ENCODE measurements around the gene PSORS1C2. TPM values are rescaled to one million over a fixed set of nuclear protein-coding genes. Genes with fewer than 3 reads are reported as not detected.
"Not testable (repeated sequence)": the region's sequence is repeated elsewhere in the genome, so short reads cannot be mapped to it uniquely, and the experiment has no call there.

The PSORS1C2 gene
- total RNA-seq, 1 experiment from 2014 or later = not detected

- no TSS peak for BruUV-seq (replicated peaks)
- Histone ChIP-seq H3K27me3 (replicated peaks; ENCODE audit: insufficient read depth, low read depth, low read length, poor library complexity) (no peaks in the 10 kb centered on the region), H3K4me1 (ENCODE audit: insufficient read depth, low read length, poor library complexity, severe bottlenecking) (no peaks in the 10 kb centered on the region), H3K9me3 (ENCODE audit: low read depth, low read length, poor library complexity, severe bottlenecking) (no peaks in the 10 kb centered on the region), H3K36me3 (ENCODE audit: insufficient read depth, low read length, poor library complexity, severe bottlenecking) (no peaks in the 10 kb centered on the region), H3K4me3 (ENCODE audit: low read depth, low read length, poor library complexity, severe bottlenecking) (no peak overlapping the region), H3K27ac (ENCODE audit: low read depth, low read length, poor library complexity, severe bottlenecking) (no peak overlapping the region)
- DNase-seq (ENCODE audit: low spot score) = no peak
- ChIA-PET CTCF (no interaction called here), POLR2A (ENCODE audit: low non-redundant PET) (no interaction called here)
- TF ChIP-seq CTCF (conservative IDR thresholded peaks at IDR 0.05; ENCODE audit: low read depth, low read length) = no peak
- no peak for TF ChIP-seq EZH2 (IDR thresholded peaks at IDR 0.05; ENCODE audit: borderline replicate concordance, low read depth, low read length, poor library complexity, severe bottlenecking)
- intact Hi-C loops (cut with micrococcal nuclease; ENCODE audit: unreplicated experiment) = no loop called here
Observed at GRCh38 chr6:31170987-31171671, 32.3 kb upstream of the PSORS1C2 start.

GRCh38 chr6:31170600-31170881, 31.7 kb upstream of the PSORS1C2 start, which contains the start of gene POU5F1:
TSS of gene POU5F1 (minus strand) at chr6:31170682. CDS start at chr6:31170620, 62 bp downstream.
- no peak within 1 kb of the TSS for H3K27ac ChIP-seq (ENCODE audit: low read depth, low read length, poor library complexity, severe bottlenecking)
- POLR2A ChIA-PET (ENCODE audit: low non-redundant PET) = no interaction called here
- no peak for DNase-seq (ENCODE audit: low spot score)

GRCh38 chr6:31169858-31170599, 31.2 kb upstream of the PSORS1C2 start:
- H3K4me3 ChIP-seq (ENCODE audit: low read depth, low read length, poor library complexity, severe bottlenecking); H3K9me3 ChIP-seq (ENCODE audit: low read depth, low read length, poor library complexity, severe bottlenecking); H3K27ac ChIP-seq (ENCODE audit: low read depth, low read length, poor library complexity, severe bottlenecking); BruUV-seq (replicated peaks); intact Hi-C loops (cut with micrococcal nuclease; ENCODE audit: unreplicated experiment); H3K27me3 ChIP-seq (replicated peaks; ENCODE audit: insufficient read depth, low read depth, low read length, poor library complexity); H3K36me3 ChIP-seq (ENCODE audit: insufficient read depth, low read length, poor library complexity, severe bottlenecking); DNase-seq (ENCODE audit: low spot score); H3K4me1 ChIP-seq (ENCODE audit: insufficient read depth, low read length, poor library complexity, severe bottlenecking): not testable (repeated sequence)
- POLR2A ChIA-PET (ENCODE audit: low non-redundant PET) = interaction anchor here (0.6 kb wide), 1 partner anchor 876 kb away, joined by 3 read pairs; no protein-coding TSS in a partner anchor
- CTCF ChIA-PET = interaction anchor here (0.6 kb wide), 1 partner anchor 33 kb away, joined by 3 read pairs; no protein-coding TSS in a partner anchor

More at GRCh38 chr6:31170600-31170881, 31.7 kb upstream of the PSORS1C2 start, which contains the start of gene POU5F1:
- intact Hi-C loops (cut with micrococcal nuclease; ENCODE audit: unreplicated experiment) = no loop called here
- Histone ChIP-seq H3K9me3 (ENCODE audit: low read depth, low read length, poor library complexity, severe bottlenecking) (no peaks in the 10 kb centered on the region), H3K4me1 (ENCODE audit: insufficient read depth, low read length, poor library complexity, severe bottlenecking) (no peaks in the 10 kb centered on the region), H3K36me3 (ENCODE audit: insufficient read depth, low read length, poor library complexity, severe bottlenecking) (no peaks in the 10 kb centered on the region), H3K27me3 (replicated peaks; ENCODE audit: insufficient read depth, low read depth, low read length, poor library complexity) (no peaks in the 10 kb centered on the region), H3K4me3 (ENCODE audit: low read depth, low read length, poor library complexity, severe bottlenecking) (no peak within 1 kb of the TSS)
- no TSS peak for BruUV-seq (replicated peaks)
- TF ChIP-seq EZH2 (IDR thresholded peaks at IDR 0.05; ENCODE audit: borderline replicate concordance, low read depth, low read length, poor library complexity, severe bottlenecking) (no peak), CTCF (conservative IDR thresholded peaks at IDR 0.05; ENCODE audit: low read depth, low read length) (no peak)
- CTCF ChIA-PET = no interaction called here
